ENCODE results near the gene ZPBP2.

The ZPBP2 gene

DNA sequence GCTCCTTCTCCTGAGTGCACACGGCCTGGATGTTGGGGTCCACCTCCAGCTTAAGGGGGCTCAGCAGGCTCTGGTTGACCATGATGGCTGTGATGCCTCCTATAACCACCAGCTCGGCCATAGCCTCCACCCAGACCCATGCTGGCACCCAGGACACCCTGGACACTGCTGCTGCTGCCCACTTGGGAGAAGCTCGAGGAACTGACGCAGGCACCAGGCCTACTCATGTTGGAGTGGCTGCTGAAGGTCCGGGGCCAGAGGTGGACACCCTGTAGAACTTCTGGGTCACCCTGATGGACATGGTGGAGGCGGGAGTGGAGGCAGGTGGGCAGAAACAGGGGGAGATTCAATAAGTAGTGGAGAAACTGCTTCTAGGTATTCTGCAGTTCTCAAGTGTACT lies 31.9 kb upstream of the ZPBP2 start:
- ChIA-PET CTCF (interaction anchor here (0.6 to 1.1 kb wide), 2 partner anchors 10 to 40 kb away, joined by 3 to 5 read pairs; no protein-coding TSS in a partner anchor), POLR2A (no interaction called here)
- Histone ChIP-seq H3K27ac (ENCODE audit: extremely low read depth, low read depth, low read length) (no peak overlapping the region), H3K36me3 (ENCODE audit: control insufficient read depth in 2 of 2, insufficient read depth in 1 of 2, low read length in 2 of 2) (no peaks in the 10 kb centered on the region), H3K9me3 (ENCODE audit: control insufficient read depth, insufficient read depth, low read depth, low read length) (no peaks in the 10 kb centered on the region), H3K4me3 (ENCODE audit: low read depth, low read length) (no peak overlapping the region), H3K4me1 (ENCODE audit: control insufficient read depth, insufficient read depth, low read length) (no peaks in the 10 kb centered on the region)
- TF ChIP-seq ZNF274 (IDR thresholded peaks at IDR 0.05; ENCODE audit: low read length) (no peak), ZNF274 (tag by site-specific recombination; IDR thresholded peaks at IDR 0.05; ENCODE audit: borderline replicate concordance) (no peak), ZNF658 (tag by site-specific recombination; IDR thresholded peaks at IDR 0.05) (no peak), ZNF768 (tag by site-specific recombination; IDR thresholded peaks at IDR 0.05) (no peak), ZNF404 (tag by site-specific recombination; IDR thresholded peaks at IDR 0.05) (no peak), ZXDB (tag by site-specific recombination; IDR thresholded peaks at IDR 0.05) (no peak), ZNF76 (tag by site-specific recombination; IDR thresholded peaks at IDR 0.05; ENCODE audit: borderline replicate concordance, low read depth) (no peak), ZNF785 (tag by site-specific recombination; IDR thresholded peaks at IDR 0.05) (no peak), ZNF169 (tag by site-specific recombination; IDR thresholded peaks at IDR 0.05) (no peak), ZNF223 (tag by site-specific recombination; IDR thresholded peaks at IDR 0.05) (no peak), FEZF1 (tag by site-specific recombination; IDR thresholded peaks at IDR 0.05) (no peak)

- CTCF ChIA-PET, result no interaction called here
- H3K4me3 ChIP-seq (ENCODE audit: low read depth, low read length), result no peak overlapping the region
- no peaks in the 10 kb centered on the region for H3K4me1 ChIP-seq (ENCODE audit: control insufficient read depth, insufficient read depth, low read length)
- no peak overlapping the region for H3K27ac ChIP-seq (ENCODE audit: extremely low read depth, low read depth, low read length)
- POLR2A ChIA-PET, result no interaction called here
- H3K36me3 ChIP-seq (ENCODE audit: control insufficient read depth in 2 of 2, insufficient read depth in 1 of 2, low read length in 2 of 2), result no peaks in the 10 kb centered on the region
- TF ChIP-seq ZNF654 (tag by site-specific recombination; IDR thresholded peaks at IDR 0.05; ENCODE audit: low read depth), result no peak
- no peak for TF ChIP-seq SCRT1 (tag by site-specific recombination; IDR thresholded peaks at IDR 0.05; ENCODE audit: borderline replicate concordance)
- no peak for TF ChIP-seq ZNF473 (tag by site-specific recombination; IDR thresholded peaks at IDR 0.05)
- TF ChIP-seq ZNF707 (tag by site-specific recombination; IDR thresholded peaks at IDR 0.05), result no peak
- peak; percentile 96 for TF ChIP-seq ZNF133 (tag by site-specific recombination; IDR thresholded peaks at IDR 0.05)
- no peak for TF ChIP-seq WT1 (tag by site-specific recombination; IDR thresholded peaks at IDR 0.05)
- no peak for TF ChIP-seq ZBTB7A (tag by site-specific recombination; IDR thresholded peaks at IDR 0.05; ENCODE audit: low read depth)
- TF ChIP-seq, protein P1, sequence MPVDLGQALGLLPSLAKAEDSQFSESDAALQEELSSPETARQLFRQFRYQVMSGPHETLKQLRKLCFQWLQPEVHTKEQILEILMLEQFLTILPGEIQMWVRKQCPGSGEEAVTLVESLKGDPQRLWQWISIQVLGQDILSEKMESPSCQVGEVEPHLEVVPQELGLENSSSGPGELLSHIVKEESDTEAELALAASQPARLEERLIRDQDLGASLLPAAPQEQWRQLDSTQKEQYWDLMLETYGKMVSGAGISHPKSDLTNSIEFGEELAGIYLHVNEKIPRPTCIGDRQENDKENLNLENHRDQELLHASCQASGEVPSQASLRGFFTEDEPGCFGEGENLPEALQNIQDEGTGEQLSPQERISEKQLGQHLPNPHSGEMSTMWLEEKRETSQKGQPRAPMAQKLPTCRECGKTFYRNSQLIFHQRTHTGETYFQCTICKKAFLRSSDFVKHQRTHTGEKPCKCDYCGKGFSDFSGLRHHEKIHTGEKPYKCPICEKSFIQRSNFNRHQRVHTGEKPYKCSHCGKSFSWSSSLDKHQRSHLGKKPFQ (tag by site-specific recombination; IDR thresholded peaks at IDR 0.05), result no peak
- no peak for TF ChIP-seq GLIS1 (tag by site-specific recombination; IDR thresholded peaks at IDR 0.05)
- no peak for TF ChIP-seq ZNF292 (tag by site-specific recombination; IDR thresholded peaks at IDR 0.05; ENCODE audit: borderline replicate concordance, low read depth)
- TF ChIP-seq ZNF623 (tag by site-specific recombination; IDR thresholded peaks at IDR 0.05), result no peak
- no peak for TF ChIP-seq ZNF521 (tag by site-specific recombination; IDR thresholded peaks at IDR 0.05)
- TF ChIP-seq, protein P2, sequence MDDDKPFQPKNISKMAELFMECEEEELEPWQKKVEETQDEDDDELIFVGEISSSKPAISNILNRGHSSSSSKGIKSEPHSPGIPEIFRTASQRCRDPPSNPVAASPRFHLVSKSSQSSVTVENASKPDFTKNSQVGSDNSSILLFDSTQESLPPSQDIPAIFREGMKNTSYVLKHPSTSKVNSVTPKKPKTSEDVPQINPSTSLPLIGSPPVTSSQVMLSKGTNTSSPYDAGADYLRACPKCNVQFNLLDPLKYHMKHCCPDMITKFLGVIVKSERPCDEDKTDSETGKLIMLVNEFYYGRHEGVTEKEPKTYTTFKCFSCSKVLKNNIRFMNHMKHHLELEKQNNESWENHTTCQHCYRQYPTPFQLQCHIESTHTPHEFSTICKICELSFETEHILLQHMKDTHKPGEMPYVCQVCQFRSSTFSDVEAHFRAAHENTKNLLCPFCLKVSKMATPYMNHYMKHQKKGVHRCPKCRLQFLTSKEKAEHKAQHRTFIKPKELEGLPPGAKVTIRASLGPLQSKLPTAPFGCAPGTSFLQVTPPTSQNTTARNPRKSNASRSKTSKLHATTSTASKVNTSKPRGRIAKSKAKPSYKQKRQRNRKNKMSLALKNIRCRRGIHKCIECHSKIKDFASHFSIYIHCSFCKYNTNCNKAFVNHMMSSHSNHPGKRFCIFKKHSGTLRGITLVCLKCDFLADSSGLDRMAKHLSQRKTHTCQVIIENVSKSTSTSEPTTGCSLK (tag by site-specific recombination; IDR thresholded peaks at IDR 0.05), result no peak
- TF ChIP-seq SETDB1 (IDR thresholded peaks at IDR 0.05; ENCODE audit: insufficient read length, low read length), result peak; percentile 21
- TF ChIP-seq ZEB2 (tag by site-specific recombination; IDR thresholded peaks at IDR 0.05), result no peak
- H3K9me3 ChIP-seq (ENCODE audit: control insufficient read depth, insufficient read depth, low read depth, low read length), result no peaks in the 10 kb centered on the region
Measured at GRCh38 chr17:39838057-39838456, 29.9 kb upstream of the ZPBP2 start.
